ENCODE results near the gene UBXN11. TPM values are rescaled to one million over a fixed set of nuclear protein-coding genes. Genes with fewer than 3 reads are reported as not detected.

UBXN11 gene
- total RNA-seq, 1 donor from 2014 or later: 7.1 TPM

DNA sequence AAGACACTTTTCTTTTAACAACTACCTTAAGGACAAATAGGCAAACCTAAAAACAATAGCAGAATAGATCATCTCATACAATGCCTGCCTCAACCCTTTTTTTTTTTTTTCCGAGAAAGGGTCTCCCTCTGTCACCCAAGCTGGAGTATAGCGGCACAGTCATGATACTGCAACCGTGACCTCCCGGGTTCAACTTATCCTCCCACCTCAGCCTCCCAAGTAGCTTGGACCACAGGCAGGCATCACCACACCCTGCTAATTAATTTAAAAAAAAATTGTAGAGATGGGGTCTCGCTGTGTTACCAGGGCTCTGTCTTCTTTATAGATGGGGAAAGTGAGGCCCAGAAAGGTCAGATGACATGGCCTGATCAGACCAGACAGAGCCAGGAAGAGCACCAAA, 18.6 kb downstream of the UBXN11 start:
- intact Hi-C loops (cut with DNase I): loop anchor here (5.0 kb wide), 1 partner anchor 34 kb away; no protein-coding TSS in a partner anchor
- Histone ChIP-seq H3K4me1 (peaks cover 77% of the 10 kb centered on the region), H3K27me3 (no peaks in the 10 kb centered on the region), H3K4me3 (no peak overlapping the region), H3K36me3 (no peaks in the 10 kb centered on the region), H3K27ac (peak overlapping the region; percentile 33), H3K9me3 (no peaks in the 10 kb centered on the region)
- no peak for TF ChIP-seq POLR2A (IDR thresholded peaks at IDR 0.05)
- no peak for DNase-seq (ENCODE audit: extremely low spot score in 2 of 2)

GRCh38 chr1:26287033-26287711, 19.3 kb downstream of the UBXN11 start:
- Histone ChIP-seq H3K4me3 (no peak overlapping the region), H3K27me3 (no peaks in the 10 kb centered on the region), H3K9me3 (no peaks in the 10 kb centered on the region), H3K27ac (peak overlapping the region; percentile 33), H3K36me3 (no peaks in the 10 kb centered on the region), H3K4me1 (peaks cover 83% of the 10 kb centered on the region)
- intact Hi-C loops (cut with DNase I): loop anchor here (5.0 kb wide), 1 partner anchor 35 kb away; no protein-coding TSS in a partner anchor
- no peak for DNase-seq (ENCODE audit: extremely low spot score in 2 of 2)
- TF ChIP-seq, protein P1, sequence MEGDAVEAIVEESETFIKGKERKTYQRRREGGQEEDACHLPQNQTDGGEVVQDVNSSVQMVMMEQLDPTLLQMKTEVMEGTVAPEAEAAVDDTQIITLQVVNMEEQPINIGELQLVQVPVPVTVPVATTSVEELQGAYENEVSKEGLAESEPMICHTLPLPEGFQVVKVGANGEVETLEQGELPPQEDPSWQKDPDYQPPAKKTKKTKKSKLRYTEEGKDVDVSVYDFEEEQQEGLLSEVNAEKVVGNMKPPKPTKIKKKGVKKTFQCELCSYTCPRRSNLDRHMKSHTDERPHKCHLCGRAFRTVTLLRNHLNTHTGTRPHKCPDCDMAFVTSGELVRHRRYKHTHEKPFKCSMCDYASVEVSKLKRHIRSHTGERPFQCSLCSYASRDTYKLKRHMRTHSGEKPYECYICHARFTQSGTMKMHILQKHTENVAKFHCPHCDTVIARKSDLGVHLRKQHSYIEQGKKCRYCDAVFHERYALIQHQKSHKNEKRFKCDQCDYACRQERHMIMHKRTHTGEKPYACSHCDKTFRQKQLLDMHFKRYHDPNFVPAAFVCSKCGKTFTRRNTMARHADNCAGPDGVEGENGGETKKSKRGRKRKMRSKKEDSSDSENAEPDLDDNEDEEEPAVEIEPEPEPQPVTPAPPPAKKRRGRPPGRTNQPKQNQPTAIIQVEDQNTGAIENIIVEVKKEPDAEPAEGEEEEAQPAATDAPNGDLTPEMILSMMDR (IDR thresholded peaks at IDR 0.05): no peak
- no peak for TF ChIP-seq POLR2A (IDR thresholded peaks at IDR 0.05)
- peak in 1 of 2 donors; percentile 21 for TF ChIP-seq POLR2AphosphoS5 (IDR thresholded peaks at IDR 0.05; ENCODE audit: insufficient read depth in 1 of 2, low read depth in 1 of 2)

DNA sequence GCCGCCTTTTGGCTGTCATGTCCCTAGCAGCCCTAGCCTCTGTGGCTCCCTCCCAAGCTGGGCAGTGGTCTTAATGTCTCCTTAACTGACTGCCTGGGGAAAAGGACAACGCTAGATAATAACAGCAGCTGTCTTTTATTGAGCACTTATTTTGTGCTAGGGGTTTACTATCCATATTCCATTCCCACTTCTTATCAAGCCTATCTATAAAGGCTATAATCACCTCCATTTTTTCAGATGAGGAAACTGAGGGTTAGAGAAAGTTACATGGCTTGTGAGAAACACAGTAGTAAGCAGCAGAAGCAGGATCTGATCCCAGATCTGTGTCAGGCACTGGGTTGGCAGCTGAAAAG, 20.4 kb downstream of the UBXN11 start:
- Histone ChIP-seq H3K27me3 (no peaks in the 10 kb centered on the region), H3K4me3 (no peak overlapping the region), H3K27ac (peak overlapping the region; percentile 40), H3K36me3 (peaks cover 0 to 8% of the 10 kb centered on the region in 2 donors), H3K4me1 (peaks cover 88% of the 10 kb centered on the region), H3K9me3 (no peaks in the 10 kb centered on the region)
- no peak for TF ChIP-seq POLR2AphosphoS5 (IDR thresholded peaks at IDR 0.05; ENCODE audit: insufficient read depth in 1 of 2, low read depth in 1 of 2)
- no peak for DNase-seq (ENCODE audit: extremely low spot score in 2 of 2)
- intact Hi-C loops (cut with DNase I): loop anchor here (5.0 kb wide), 1 partner anchor 36 kb away; no protein-coding TSS in a partner anchor

DNA sequence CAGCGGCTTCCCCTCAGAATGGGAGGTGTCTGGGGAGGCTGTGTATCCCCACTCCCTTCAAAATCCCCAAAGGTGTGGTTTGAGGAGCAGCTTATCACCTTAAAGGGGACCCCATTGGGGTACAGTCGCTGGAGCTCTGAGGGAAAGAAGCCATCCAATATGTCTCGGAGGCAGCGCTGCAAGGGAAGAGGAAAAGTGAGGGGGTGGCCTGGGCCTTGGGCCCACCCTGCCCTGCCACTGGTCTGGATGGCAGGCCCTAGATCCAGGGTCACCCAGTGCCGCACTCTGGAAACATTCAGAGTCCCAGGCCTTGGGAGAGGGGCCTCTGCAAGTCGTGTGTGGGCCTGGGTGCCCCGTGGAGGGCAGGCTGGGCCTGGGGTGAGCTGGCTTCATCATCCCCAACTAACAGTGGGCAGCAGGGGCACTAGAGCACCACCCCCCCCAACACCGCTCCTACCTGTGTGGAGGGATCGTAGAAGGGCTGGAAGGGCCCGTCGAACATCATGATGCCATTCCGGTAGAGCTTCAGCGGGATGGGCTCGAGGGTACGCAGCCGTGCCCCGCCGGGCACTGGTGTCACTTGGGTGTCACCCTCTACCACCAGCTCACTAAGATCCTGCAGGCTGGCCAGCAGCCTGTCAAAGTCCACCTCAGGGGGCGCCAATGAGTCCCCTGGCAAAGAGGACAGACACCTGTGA, 20.9 kb downstream of the UBXN11 start:
- intact Hi-C loops (cut with DNase I): loop anchor here (5.0 kb wide), 1 partner anchor 37 kb away; no protein-coding TSS in a partner anchor
- TF ChIP-seq POLR2A (IDR thresholded peaks at IDR 0.05): no peak
- Histone ChIP-seq H3K4me3 (no peak overlapping the region), H3K9me3 (no peaks in the 10 kb centered on the region), H3K27ac (peak overlapping the region; percentile 40), H3K4me1 (peaks cover 88% of the 10 kb centered on the region), H3K36me3 (peaks cover 0 to 8% of the 10 kb centered on the region in 2 donors), H3K27me3 (no peaks in the 10 kb centered on the region)
- peak in 1 of 2 donors; percentile 87 for DNase-seq (ENCODE audit: extremely low spot score in 2 of 2)

DNA sequence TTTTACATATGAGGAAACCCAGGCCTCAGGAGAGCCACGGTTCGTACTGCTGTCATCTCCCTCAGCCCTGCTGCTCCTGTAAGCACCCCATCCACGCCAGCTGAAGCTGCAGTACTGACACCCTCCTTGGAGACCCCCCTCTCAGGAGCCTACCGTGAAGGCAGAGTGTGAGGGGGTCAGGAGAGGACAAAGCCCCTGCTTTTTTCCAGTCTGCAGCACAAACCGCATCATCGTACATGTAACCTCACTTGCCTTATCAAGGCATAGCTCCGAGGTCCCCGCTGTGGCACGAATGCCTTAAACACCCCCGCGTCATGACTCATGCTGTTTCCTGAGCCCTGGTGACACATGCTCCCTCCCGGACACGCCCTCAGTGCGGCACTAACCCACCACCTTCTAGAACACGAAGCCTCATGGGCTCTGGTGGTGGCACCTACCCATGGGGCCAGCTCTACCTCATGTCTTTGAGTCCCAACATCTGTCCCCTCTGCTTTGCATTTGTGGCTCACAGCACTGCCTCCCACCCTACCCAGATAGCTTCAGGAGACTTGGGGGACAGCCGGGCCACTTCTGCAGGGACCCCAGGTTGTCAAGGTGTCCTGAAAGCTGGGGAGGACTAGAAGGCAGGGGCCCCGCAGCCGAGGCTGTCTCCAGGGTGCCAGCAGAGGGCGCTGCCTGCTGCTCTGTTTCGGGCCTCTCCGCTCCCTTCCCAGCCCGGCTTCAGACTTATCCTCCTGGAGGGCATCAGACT, 21.7 kb downstream of the UBXN11 start:
- peaks cover 0 to 8% of the 10 kb centered on the region in 2 donors for H3K36me3 ChIP-seq
- intact Hi-C loops (cut with DNase I): loop anchor here (5.0 kb wide), 1 partner anchor 38 kb away; no protein-coding TSS in a partner anchor
- H3K27me3 ChIP-seq: no peaks in the 10 kb centered on the region
- H3K4me1 ChIP-seq: peaks cover 86% of the 10 kb centered on the region
- peak in 1 of 2 donors; percentile 58 for TF ChIP-seq POLR2AphosphoS5 (IDR thresholded peaks at IDR 0.05; ENCODE audit: insufficient read depth in 1 of 2, low read depth in 1 of 2)
- TF ChIP-seq, protein P1 (IDR thresholded peaks at IDR 0.05): peak in 2 of 3 experiments; percentile 47 to 48
- TF ChIP-seq POLR2A (IDR thresholded peaks at IDR 0.05): no peak
- H3K27ac ChIP-seq: peak overlapping the region; percentile 53
- no peaks in the 10 kb centered on the region for H3K9me3 ChIP-seq
- no peak overlapping the region for H3K4me3 ChIP-seq
- DNase-seq (ENCODE audit: extremely low spot score in 2 of 2): peak in 1 of 2 donors; percentile 96

DNA sequence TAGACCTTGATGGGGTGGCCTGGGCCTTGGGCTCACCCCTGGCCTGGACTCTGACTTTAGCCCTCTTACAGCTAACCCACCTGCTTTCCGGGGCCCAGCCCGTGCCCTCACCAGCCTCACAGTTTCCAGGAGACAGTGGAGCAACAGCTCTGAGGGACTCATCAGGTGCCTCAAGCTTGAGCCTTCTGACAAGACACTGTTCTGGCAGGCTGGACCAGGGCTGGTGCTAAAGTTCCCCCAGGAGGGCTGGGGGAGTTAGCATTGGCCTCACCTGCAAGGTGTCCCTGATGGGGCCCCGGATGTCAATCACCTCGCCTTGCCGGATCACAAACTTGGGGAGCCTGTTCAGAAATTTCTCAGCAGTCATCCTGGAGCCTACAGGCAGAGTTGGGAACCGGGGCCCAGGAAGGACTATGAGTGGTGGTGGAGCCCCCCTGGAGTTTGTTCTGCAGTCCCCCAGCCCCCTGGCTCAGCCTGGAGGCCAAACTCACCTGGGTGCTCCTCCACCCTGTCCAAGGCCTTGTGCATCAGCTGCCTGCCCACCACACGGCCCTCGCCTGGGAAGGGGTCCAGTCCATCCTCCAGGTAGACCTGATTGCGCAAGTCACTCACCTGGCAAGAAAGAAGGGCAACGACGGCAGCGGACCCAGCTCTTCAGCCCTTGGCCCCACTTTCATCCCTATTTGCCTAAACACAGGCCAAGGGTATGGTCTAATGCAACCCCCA, 22.4 kb downstream of the UBXN11 start:
- Histone ChIP-seq H3K27me3 (no peaks in the 10 kb centered on the region), H3K4me1 (peaks cover 87% of the 10 kb centered on the region), H3K9me3 (no peaks in the 10 kb centered on the region), H3K4me3 (no peak overlapping the region), H3K27ac (peak overlapping the region; percentile 53), H3K36me3 (peaks cover 0 to 8% of the 10 kb centered on the region in 2 donors)
- DNase-seq (ENCODE audit: extremely low spot score in 2 of 2): no peak
- TF ChIP-seq POLR2A (IDR thresholded peaks at IDR 0.05) (no peak), POLR2AphosphoS5 (IDR thresholded peaks at IDR 0.05; ENCODE audit: insufficient read depth in 1 of 2, low read depth in 1 of 2) (no peak)
- TF ChIP-seq, protein P1 (IDR thresholded peaks at IDR 0.05): no peak
- intact Hi-C loops (cut with DNase I): no loop called here
